Activated CD4-positive, CD25-positive, alpha-beta regulatory T cell treated with anti-CD3 and anti-CD28 coated beads, Interleukin-2, amount 50 U/mL, for 16 hours (primary cell): ENCODE results near the gene NUSAP1.
"Not testable (repeated sequence)": the region's sequence is repeated elsewhere in the genome, so short reads cannot be mapped to it uniquely, and the experiment has no call there.

Source experiments
- DNase-seq: peaks from one replicate; pipeline ENCODE4 v3.0.0-alpha.2; 2020; ENCODE audit warnings: low read depth, low spot score

The NUSAP1 gene

DNA sequence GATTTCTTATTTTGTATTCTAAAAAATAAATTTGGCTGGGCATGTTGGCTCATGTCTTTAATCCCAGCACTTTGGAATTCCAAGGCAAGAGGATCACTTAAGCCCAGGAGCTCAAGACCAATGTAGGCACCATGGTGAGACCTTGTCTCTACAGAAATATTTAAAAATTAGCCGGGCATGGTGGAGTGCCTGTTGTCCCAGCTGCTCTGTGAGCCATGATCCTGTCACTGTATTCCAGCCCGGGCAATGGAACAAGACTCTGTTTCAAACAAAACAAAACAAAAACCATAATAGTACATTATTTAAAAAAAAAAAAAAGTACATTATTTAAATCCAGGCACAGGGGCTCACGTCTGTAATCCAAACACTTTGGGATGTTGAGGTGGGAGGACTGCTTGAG is 78.8 kb downstream of the NUSAP1 start:
- no peak for DNase-seq

DNA sequence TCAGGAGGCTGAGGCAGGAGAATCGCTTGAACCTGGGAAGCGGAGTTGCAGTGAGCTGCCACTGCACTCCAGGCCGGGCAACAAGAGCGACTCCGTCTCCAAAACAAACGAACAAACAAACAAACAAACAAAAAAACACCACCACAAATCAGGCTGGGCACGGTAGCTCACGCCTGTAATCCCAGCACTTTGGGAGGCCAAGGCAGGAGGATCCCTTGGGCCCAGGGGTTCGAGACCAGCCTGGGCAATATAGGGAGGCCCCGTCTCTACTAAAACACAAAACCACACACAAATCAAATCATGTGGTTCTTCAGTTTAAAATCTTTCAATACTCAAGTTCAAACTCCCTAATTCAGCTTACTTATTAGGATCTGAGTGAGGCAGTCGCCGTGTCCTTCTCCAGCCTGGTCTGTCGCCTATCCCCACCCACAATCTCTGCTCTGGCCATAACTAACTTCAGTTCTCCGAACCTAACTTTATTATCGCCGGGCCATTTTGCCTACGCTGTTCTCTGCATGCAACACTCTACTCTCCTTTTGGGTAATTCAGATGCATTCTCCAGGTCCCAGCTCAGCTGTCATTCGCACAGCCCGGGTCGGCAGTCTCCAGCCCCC is 83.6 kb downstream of the NUSAP1 start:
- DNase-seq = no peak

DNA sequence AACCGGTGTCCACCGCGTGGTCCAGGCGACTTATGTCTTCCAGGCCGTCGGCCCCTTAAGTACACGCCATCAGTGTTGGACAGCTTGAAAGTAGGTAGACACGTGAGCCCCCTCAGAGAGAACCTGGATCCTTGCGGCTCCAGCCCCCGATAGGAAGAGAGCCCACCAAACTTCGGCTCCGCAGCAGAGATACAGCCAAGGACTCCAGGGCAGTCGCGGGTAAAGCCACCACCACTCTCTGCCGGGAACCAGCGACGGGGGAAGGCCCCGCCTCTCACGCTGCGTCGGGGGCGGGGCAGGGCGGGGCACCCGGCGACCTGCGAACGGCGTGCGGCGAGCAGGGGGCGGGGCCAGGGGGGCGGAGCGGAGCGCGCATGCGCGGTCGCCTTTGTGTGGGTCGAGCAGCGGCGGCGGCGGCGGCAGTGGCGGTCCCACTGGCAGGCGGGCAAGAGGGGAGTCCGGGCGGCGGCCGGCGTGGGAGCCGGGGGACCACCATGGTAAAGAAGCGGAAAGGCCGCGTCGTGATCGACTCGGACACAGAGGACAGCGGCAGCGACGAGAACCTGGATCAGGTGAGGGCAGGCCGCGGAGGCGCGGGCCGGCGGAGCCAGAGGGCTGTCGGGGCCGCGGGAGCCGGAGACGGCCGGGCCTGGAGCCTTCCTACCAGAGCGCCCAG is 84.2 kb downstream of the NUSAP1 start, which contains the start of gene RTF1:
RTF1 (plus strand) TSS at position 354 of the 676 bp plus-strand sequence; CDS start at position 375, 21 bp downstream.
- DNase-seq = peak; percentile 91

DNA sequence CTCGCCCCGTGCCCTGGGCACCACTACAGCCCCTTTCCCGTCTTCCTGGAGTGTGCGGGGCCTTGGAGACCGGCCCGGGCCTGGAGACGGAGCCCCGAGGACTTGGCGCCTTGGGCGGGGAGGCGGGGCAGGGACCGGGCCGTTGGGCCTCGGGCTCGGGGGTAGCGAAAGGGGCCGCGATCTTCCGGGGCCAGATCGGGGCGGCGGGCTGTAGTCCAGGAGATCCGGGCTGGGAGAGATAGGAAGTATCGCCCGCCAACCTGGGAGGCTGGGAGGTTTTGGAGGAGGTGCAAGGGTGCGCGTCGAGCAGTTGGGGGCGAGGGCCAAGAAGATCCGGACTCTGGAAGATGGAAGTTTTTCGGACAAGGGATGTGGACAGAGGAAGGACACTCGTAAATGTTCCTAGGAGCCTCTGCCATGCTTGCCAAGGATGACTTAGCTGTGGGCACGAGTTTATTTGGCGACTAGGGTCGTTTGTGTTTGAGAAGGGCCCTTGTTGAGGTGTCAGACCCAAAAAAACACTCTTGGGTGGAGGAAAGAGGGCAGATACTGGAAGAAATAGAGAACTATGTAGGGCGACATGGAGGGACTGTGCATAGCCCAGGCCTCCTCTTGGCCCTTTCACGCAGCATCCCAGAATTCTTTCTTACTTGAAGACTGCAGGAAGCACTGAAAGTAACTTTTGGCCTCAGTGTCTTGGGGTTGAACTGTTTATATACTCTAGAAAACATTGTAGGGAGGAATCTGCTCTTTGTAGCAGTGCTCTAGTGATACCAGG is 84.9 kb downstream of the NUSAP1 start:
- DNase-seq = no peak

DNA sequence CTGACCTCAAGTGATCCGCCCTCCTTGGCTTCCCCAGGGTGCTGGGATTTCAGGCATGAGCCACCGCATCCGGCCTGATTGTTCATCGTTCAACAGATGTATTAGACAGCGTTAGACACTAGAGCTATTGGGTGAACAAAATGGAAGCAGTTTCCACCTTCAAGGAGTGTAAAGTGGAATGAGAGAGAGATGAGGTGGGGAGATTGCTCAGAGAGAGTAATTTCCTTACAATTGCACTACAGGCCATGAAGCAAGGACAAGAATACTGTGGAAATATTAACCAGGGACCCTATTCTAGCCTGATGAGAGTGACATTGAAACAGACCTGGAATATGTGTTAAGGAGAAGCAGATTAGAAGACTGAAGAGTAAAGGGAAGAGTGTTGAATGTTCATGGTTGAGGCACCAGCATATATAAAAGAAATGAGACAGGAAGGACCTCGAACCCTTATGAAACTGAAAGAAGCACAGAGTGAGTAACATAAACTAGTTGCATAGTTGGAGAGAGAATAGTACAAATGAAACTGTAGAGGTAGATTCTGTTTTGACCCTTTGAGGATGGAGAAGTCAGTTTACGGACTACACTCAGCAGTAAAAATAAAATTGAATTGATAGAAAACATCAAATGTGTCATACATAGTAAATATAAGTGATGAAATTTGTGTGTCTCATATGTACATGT is 91.4 kb downstream of the NUSAP1 start:
- DNase-seq = no peak

DNA sequence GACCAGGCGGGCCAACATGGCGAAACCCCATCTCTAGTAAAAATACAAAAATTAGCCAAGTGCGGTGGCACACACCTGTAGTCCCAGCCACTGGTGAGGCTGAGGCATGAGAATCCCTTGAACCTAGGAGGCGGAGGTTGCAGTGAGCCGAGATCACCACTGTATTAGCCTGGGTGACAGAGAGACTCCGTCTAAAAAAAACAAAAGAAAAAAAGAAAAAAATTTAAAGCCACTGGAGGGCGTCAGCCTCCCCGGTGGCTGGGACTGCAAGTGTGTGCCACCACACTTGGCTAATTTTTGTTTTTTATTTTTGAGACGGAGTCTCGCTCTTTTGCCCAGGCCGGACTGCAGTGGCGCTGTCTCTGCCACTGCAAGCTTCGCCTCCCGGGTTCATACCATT is 92.1 kb downstream of the NUSAP1 start:
- DNase-seq = no peak

DNA sequence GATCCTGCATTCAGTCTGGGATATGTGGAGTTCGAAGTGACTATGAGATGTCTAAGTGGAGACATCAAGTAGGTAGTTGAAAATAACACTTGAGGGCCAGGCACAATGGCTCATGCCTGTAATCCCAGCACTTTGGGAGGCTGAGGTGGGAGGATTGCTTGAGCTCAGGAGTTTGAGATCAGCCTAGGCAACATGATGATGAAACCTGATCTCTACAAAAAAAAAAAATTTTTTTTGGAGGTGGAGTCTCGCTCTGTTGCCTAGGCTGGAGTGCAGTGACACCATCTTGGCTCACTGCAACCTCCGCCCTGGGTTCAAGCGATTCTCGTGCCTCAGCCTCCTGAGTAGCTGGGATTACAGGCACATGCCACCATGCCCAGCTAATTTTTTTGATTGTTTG is 93.2 kb downstream of the NUSAP1 start:
- not testable (repeated sequence) for DNase-seq

DNA sequence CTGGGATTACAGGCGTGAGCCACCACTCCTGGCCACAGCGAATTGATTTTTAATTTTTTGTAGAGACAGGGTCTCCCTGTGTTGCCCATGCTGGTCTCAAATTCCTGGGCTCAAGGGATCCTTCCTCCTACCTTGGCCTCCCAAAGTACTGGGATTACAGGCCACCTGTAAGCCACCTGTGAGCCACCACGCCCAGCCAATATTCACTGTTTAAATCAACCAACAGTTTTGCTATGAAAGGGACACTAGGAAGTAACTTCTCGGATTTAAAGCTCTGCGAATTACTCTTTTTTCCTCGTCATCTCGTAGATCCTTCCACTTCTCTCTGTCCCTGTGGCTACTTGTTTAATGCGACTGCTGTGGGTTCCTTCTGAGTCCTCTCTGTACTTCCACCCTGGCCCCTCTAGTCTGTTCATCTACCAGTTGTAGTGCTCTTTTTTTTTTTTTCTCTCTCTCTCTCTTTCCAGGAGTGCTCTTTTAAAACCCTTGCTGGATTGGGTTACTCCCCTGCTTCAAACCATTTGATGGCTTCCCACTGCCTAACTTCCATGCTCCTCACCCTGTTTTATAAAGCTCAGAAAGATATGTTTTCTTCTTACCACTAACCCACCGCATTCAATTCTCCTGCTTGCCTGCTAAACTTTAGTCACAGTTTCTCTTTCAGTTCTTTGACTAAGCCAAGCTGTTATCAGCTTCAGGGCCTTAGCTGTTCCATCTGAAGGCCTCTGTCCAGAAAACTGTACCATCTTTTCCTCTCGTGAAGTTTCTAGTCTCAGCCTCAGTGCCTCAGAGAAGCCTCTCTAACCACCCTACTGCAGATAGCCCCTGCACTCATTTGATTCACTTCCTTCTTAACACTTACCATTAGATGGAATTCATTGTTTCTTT is 96.6 kb downstream of the NUSAP1 start:
- no peak for DNase-seq
